ENCODE data around the gene PRKG1.

Gene PRKG1

DNA sequence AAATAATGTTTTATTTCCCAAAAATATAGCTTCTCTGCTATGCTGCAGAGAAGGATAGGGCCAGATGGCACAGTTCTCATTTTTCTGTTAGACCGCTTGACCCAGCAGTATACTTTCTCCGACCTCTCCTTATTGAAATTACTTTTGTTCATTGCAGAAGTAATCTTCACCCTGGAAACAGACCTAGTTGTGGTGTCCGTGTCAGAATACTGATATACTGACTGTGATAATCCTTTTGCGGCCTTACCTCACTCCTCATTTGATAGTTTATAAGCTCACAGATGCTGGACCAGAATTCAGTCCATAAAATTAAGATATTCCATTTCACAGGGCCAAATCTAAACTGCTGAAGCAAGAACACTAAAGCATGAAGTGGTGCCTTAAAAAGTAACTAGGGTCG is 979.2 kb downstream of the PRKG1 start:
- H3K9me3 Mint-ChIP-seq, result peaks cover 3 to 7% of the 10 kb centered on the region in 2 donors
- DNase-seq (no peak), ATAC-seq (replicated peaks) (no peak)
- H3K27ac Mint-ChIP-seq, result no peak overlapping the region
- H3K4me1 Mint-ChIP-seq (ENCODE audit: low read depth in 2 of 2), result no peaks in the 10 kb centered on the region
- H3K36me3 Mint-ChIP-seq (ENCODE audit: insufficient read depth), result no peaks in the 10 kb centered on the region
- no peaks in the 10 kb centered on the region for H3K27me3 Mint-ChIP-seq
- H3K4me3 Mint-ChIP-seq, result no peak overlapping the region

DNA sequence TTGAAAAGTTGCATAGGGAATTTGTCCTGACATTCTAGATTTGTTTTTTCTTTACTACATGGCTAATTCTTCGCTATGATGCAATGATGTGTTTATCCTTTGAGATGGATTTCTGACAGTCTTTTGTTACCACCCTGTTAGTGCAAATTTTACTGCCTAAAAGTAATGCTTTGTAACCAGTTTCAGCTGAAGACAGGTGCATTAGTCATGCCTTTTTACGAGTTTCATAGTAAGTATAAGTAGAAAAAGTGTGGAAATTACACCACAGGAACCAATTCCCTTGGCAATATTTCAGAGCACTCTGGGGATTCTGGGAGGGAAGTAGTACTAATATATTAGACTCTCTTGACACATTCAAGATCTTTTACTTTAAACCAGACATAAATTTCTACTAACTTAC is 982.0 kb downstream of the PRKG1 start:
- Mint-ChIP-seq H3K27me3 (no peaks in the 10 kb centered on the region), H3K4me3 (no peak overlapping the region), H3K9me3 (no peaks in the 10 kb centered on the region), H3K27ac (no peak overlapping the region), H3K36me3 (ENCODE audit: insufficient read depth) (no peaks in the 10 kb centered on the region), H3K4me1 (ENCODE audit: low read depth in 2 of 2) (no peaks in the 10 kb centered on the region)
- ATAC-seq (replicated peaks), result no peak
- DNase-seq, result no peak

DNA sequence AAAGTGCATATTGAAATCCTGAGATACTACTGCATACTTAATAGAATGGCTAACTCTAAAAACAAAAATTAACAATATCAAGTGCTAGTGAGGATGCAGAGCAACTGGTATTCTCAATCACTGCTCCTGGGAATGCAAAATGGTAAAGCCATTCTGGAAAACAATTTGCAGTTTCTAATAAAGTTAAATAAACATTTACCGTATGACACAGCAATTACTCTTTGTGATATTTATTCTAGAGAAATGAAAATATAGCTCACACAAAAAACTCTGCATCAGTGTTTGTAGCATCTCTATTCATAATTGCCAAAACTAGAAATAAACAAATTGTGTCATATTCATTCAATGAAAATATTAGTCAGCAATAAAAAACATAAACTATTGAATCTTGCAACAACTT is 984.8 kb downstream of the PRKG1 start:
- no peaks in the 10 kb centered on the region for H3K9me3 Mint-ChIP-seq
- H3K27ac Mint-ChIP-seq, result no peak overlapping the region
- no peak for ATAC-seq (replicated peaks)
- H3K4me1 Mint-ChIP-seq (ENCODE audit: low read depth in 2 of 2), result no peaks in the 10 kb centered on the region
- H3K4me3 Mint-ChIP-seq, result no peak overlapping the region
- H3K36me3 Mint-ChIP-seq (ENCODE audit: insufficient read depth), result no peaks in the 10 kb centered on the region
- no peak for DNase-seq
- H3K27me3 Mint-ChIP-seq, result no peaks in the 10 kb centered on the region

- H3K4me3 Mint-ChIP-seq, result no peak overlapping the region
- H3K9me3 Mint-ChIP-seq, result peaks cover 0 to 2% of the 10 kb centered on the region in 2 donors
- H3K4me1 Mint-ChIP-seq (ENCODE audit: low read depth in 2 of 2), result no peaks in the 10 kb centered on the region
- no peak for DNase-seq
- no peaks in the 10 kb centered on the region for H3K27me3 Mint-ChIP-seq
- H3K36me3 Mint-ChIP-seq (ENCODE audit: insufficient read depth), result no peaks in the 10 kb centered on the region
- no peak overlapping the region for H3K27ac Mint-ChIP-seq
- ATAC-seq (replicated peaks), result no peak
These were observed 988.9 kb downstream of the PRKG1 start for GRCh38 chr10:52063159-52063558.

- no peaks in the 10 kb centered on the region for H3K36me3 Mint-ChIP-seq (ENCODE audit: insufficient read depth)
These were observed 990.0 kb downstream of the PRKG1 start for GRCh38 chr10:52064084-52064845.

DNA sequence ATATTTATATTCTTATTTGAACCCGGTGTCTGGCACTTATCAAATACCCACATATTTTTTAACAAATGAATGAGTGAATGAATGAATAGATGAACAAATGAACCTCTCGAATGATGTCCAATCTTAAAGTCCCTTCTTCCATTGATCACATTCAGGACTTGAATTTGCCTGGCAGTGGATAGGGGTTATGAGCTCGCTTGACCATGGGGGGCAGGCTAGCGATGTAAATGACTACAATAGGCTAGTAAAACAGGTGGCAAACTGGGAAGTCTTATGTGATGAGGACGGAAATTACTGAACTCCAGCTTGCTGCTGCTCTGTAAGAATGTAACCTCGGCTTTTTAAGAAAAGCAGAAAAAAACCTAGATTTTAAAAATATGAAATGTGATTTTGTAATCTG is 992.1 kb downstream of the PRKG1 start:
- Mint-ChIP-seq H3K27ac (no peak overlapping the region), H3K36me3 (ENCODE audit: insufficient read depth) (no peaks in the 10 kb centered on the region), H3K4me3 (no peak overlapping the region), H3K9me3 (peaks cover 0 to 2% of the 10 kb centered on the region in 2 donors), H3K4me1 (ENCODE audit: low read depth in 2 of 2) (no peaks in the 10 kb centered on the region), H3K27me3 (no peaks in the 10 kb centered on the region)
- ATAC-seq (replicated peaks), result no peak
- DNase-seq, result no peak

More at GRCh38 chr10:52064084-52064845, 990.0 kb downstream of the PRKG1 start:
- H3K4me1 Mint-ChIP-seq (ENCODE audit: low read depth in 2 of 2), result no peaks in the 10 kb centered on the region
- peaks cover 0 to 2% of the 10 kb centered on the region in 2 donors for H3K9me3 Mint-ChIP-seq
- DNase-seq (no peak), ATAC-seq (replicated peaks) (no peak)
- no peak overlapping the region for H3K27ac Mint-ChIP-seq
- no peaks in the 10 kb centered on the region for H3K27me3 Mint-ChIP-seq
- H3K4me3 Mint-ChIP-seq, result no peak overlapping the region

DNA sequence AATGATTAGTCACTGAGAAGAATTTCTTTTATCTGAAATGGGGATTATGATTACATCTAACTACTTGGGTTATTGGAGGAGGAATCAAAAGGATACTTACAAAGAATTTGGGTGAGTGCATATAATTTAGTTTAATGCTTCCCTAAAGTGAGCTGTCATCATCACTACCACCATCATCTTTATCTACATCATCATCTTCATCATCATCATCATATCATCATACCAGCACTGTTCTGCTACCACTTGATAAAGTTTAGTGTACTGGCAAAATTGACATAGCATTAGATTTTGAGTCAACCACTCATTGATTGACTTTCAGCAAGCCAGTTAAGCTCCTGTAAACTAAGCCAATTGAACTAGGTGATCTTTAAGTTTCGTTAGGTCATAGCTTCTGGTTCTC is 994.2 kb downstream of the PRKG1 start:
- no peak overlapping the region for H3K4me3 Mint-ChIP-seq
- H3K36me3 Mint-ChIP-seq (ENCODE audit: insufficient read depth), result no peaks in the 10 kb centered on the region
- H3K27me3 Mint-ChIP-seq, result no peaks in the 10 kb centered on the region
- no peak overlapping the region for H3K27ac Mint-ChIP-seq
- DNase-seq (no peak), ATAC-seq (replicated peaks) (no peak)
- H3K9me3 Mint-ChIP-seq, result peaks cover 0 to 2% of the 10 kb centered on the region in 2 donors
- no peaks in the 10 kb centered on the region for H3K4me1 Mint-ChIP-seq (ENCODE audit: low read depth in 2 of 2)

DNA sequence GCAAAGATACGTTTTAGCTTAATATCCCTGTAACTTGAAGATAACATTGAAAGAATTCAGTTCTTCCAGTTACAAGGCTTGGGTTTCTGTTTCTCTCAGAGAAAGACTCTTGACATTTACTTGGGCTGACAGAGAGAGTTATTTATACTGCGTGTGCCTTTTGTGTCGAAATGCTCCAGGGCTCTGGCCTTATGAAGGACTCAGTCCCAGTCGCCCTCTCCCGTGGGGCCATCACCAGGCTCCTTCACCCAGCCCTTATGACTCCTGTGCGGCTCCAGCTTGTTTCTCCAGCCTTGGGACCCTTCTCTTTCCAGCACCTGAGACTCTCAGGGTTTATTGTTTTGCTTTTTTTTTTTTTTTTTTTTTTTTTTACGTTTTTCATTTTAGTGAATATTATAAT is 997.5 kb downstream of the PRKG1 start:
- no peaks in the 10 kb centered on the region for H3K36me3 Mint-ChIP-seq (ENCODE audit: insufficient read depth)
- no peak for ATAC-seq (replicated peaks)
- no peak for DNase-seq
- H3K4me1 Mint-ChIP-seq (ENCODE audit: low read depth in 2 of 2), result no peaks in the 10 kb centered on the region
- H3K4me3 Mint-ChIP-seq, result no peak overlapping the region
- H3K9me3 Mint-ChIP-seq, result no peaks in the 10 kb centered on the region
- no peaks in the 10 kb centered on the region for H3K27me3 Mint-ChIP-seq
- H3K27ac Mint-ChIP-seq, result no peak overlapping the region

GRCh38 chr10:52074505-52075026 is 1000.3 kb downstream of the PRKG1 start:
- Mint-ChIP-seq H3K36me3 (ENCODE audit: insufficient read depth) (no peaks in the 10 kb centered on the region), H3K4me3 (no peak overlapping the region), H3K9me3 (no peaks in the 10 kb centered on the region), H3K27ac (no peak overlapping the region), H3K27me3 (no peaks in the 10 kb centered on the region), H3K4me1 (ENCODE audit: low read depth in 2 of 2) (no peaks in the 10 kb centered on the region)
- no peak for DNase-seq
- no peak for ATAC-seq (replicated peaks)

DNA sequence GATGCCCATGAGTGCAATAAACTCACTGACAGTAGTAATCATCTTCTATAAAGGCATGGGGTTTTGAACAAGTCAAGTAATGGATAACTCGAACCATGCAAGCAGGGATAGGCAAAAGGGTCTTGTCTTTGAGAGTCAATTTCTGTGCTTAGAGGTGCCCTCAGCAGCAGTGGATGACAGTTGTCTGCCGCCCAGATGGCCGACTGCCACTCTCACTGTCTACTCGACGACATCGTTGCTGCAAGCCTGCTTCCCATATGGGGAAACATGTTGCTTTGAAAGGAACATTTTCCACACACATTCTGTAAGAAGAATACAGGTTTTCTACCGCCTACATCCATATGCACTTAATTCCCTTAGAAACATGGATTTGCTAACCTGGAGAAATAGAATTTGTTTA is 1003.5 kb downstream of the PRKG1 start:
- no peak for DNase-seq

DNA sequence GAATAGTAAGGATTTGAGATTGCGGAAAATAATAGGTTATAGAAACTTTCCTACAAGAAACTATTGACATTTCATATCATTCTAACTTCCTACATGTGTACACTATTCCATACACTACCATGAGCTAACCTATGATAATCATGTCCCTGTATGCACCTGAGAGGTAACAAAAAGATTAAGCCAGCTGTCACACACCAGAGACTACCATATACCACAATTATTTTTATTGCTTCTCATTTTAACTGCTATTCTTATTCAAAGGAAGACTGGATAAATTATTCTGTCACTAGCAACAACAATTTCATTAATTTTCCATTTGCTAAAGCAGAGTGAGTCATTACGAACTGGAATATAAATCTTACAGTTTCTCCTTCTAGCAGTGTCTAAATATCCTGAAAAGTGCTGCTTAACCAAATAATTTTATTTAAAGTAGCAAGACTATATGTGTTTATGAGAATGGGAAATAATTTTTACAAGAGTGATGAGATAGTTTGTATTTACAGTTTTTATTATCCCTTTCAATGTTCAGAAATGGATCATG is 1004.2 kb downstream of the PRKG1 start:
- Mint-ChIP-seq H3K4me3 (no peak overlapping the region), H3K27ac (no peak overlapping the region), H3K27me3 (no peaks in the 10 kb centered on the region), H3K36me3 (ENCODE audit: insufficient read depth) (no peaks in the 10 kb centered on the region), H3K9me3 (no peaks in the 10 kb centered on the region), H3K4me1 (ENCODE audit: low read depth in 2 of 2) (no peaks in the 10 kb centered on the region)
- DNase-seq, result no peak
- ATAC-seq (replicated peaks), result no peak

More for the DNA sequence above, 1003.5 kb downstream of the PRKG1 start:
- Mint-ChIP-seq H3K27ac (no peak overlapping the region), H3K36me3 (ENCODE audit: insufficient read depth) (no peaks in the 10 kb centered on the region), H3K4me1 (ENCODE audit: low read depth in 2 of 2) (no peaks in the 10 kb centered on the region), H3K9me3 (no peaks in the 10 kb centered on the region), H3K27me3 (no peaks in the 10 kb centered on the region), H3K4me3 (no peak overlapping the region)
- ATAC-seq (replicated peaks), result no peak

DNA sequence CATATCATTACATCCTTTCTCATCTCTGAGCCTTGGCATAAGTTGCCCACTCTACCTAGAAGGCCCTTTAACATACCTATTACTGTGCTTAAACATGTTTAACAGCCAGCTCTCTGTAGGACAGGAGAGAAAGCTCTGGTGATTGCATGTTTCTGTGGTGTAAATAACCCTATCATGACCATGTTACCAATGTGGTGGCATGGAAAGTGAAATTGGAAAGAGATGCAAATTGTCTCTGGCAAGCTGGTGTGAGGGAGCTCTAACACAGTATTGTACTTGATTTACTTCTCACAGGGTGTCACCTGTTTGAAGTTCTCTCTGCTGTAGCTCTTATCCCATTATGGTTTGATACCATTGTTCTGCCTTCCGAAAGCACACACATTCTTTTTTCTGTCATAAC is 1008.0 kb downstream of the PRKG1 start:
- ATAC-seq (replicated peaks) (no peak), DNase-seq (no peak)
- Mint-ChIP-seq H3K4me1 (ENCODE audit: low read depth in 2 of 2) (no peaks in the 10 kb centered on the region), H3K27me3 (no peaks in the 10 kb centered on the region), H3K4me3 (no peak overlapping the region), H3K9me3 (peaks cover 0 to 1% of the 10 kb centered on the region in 2 donors), H3K27ac (no peak overlapping the region), H3K36me3 (ENCODE audit: insufficient read depth) (no peaks in the 10 kb centered on the region)

DNA sequence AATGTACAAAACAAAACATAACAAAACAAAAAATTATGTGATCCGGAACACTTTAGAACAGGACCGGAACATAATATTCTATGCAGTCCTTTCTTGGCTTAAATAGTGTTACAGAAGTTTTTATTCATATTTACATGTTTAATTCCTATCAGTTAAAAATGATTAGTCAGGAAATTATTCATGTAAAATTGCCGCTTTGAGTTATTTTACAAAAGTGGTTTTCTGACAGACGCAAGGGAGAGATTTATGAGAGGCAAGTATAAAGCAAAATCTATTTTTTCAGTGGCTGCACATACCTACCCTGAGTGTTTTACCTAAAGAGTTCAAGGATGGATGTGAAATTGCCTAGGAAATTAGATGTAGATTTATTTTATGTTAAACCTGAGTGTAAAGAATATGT is 1009.1 kb downstream of the PRKG1 start:
- Mint-ChIP-seq H3K4me3 (no peak overlapping the region), H3K4me1 (ENCODE audit: low read depth in 2 of 2) (no peaks in the 10 kb centered on the region), H3K36me3 (ENCODE audit: insufficient read depth) (no peaks in the 10 kb centered on the region), H3K27me3 (no peaks in the 10 kb centered on the region), H3K27ac (no peak overlapping the region), H3K9me3 (peaks cover 0 to 1% of the 10 kb centered on the region in 2 donors)
- no peak for DNase-seq
- ATAC-seq (replicated peaks), result no peak

GRCh38 chr10:52092390-52092789 is 1018.1 kb downstream of the PRKG1 start:
- DNase-seq (no peak), ATAC-seq (replicated peaks) (no peak)
- Mint-ChIP-seq H3K36me3 (ENCODE audit: insufficient read depth) (no peaks in the 10 kb centered on the region), H3K9me3 (peaks cover 0 to 2% of the 10 kb centered on the region in 2 donors), H3K4me1 (ENCODE audit: low read depth in 2 of 2) (no peaks in the 10 kb centered on the region), H3K27ac (no peak overlapping the region), H3K4me3 (no peak overlapping the region), H3K27me3 (no peaks in the 10 kb centered on the region)

Measured in effector memory CD8-positive, alpha-beta T cell (primary cell).